GM12864 (cell line): ENCODE data around the gene CLN3.
"Not testable (repeated sequence)": the region's sequence is repeated elsewhere in the genome, so short reads cannot be mapped to it uniquely, and the experiment has no call there.

ENCODE experiments used
- DNase-seq: peaks from one replicate; pipeline ENCODE4 v3.0.0-alpha.2; 2011; ENCODE audit warnings: low read depth
- H3K4me3 ChIP-seq: 2 replicates; pipeline ENCODE4 v1.5.1; 2011; ENCODE audit warnings: mild to moderate bottlenecking, low read depth, low read length, control low read depth
- CTCF ChIP-seq: IDR thresholded peaks from 2 replicates; pipeline ENCODE4 v1.5.1; 2011; ENCODE audit warnings: low read depth, mild to moderate bottlenecking, moderate library complexity, low read length, control low read depth, inconsistent platforms; ENCODE audit errors: missing control alignments

Gene CLN3

GRCh38 chr16:28502290-28502689 lies 10.4 kb upstream of the CLN3 start:
- no peak for TF ChIP-seq CTCF
- no peak for DNase-seq
- H3K4me3 ChIP-seq: no peak overlapping the region

GRCh38 chr16:28501258-28502232 lies 9.7 kb upstream of the CLN3 start:
- no peak overlapping the region for H3K4me3 ChIP-seq
- TF ChIP-seq CTCF: no peak
- DNase-seq: no peak

- not testable (repeated sequence) for H3K4me3 ChIP-seq, DNase-seq
Observed at GRCh38 chr16:28500476-28501180, 8.8 kb upstream of the CLN3 start.

- TF ChIP-seq CTCF: no peak
- H3K4me3 ChIP-seq: no peak overlapping the region
- DNase-seq: no peak
Observed at GRCh38 chr16:28499854-28500253, 8.0 kb upstream of the CLN3 start.

GRCh38 chr16:28498666-28499381 lies 7.0 kb upstream of the CLN3 start:
- DNase-seq: no peak
- no peak overlapping the region for H3K4me3 ChIP-seq
- TF ChIP-seq CTCF: no peak

- no peak overlapping the region for H3K4me3 ChIP-seq
- TF ChIP-seq CTCF: no peak
- DNase-seq: no peak
Observed at GRCh38 chr16:28497861-28498599, 6.2 kb upstream of the CLN3 start.
